ENCODE results near the gene ATAD1. TPM values are rescaled to one million over a fixed set of nuclear protein-coding genes. Genes with fewer than 3 reads are reported as not detected.

The ATAD1 gene
- total and polyA plus RNA-seq, 9 of the 15 experiments (the other 6 are each of a cell fraction or from before 2014, with no cell fraction given), result 11.3 to 33.8 (median 27.3) TPM

- TF ChIP-seq REST (IDR thresholded peaks at IDR 0.05; ENCODE audit: borderline replicate concordance) (peak; percentile 59; the same call in 1 of the 2 replicates), REST (CRISPR knock-in tag; IDR thresholded peaks at IDR 0.05; ENCODE audit: low read depth) (no peak), RAD21 (CRISPR knock-in tag; conservative IDR thresholded peaks at IDR 0.05 in 1 of 2, IDR thresholded peaks at IDR 0.05 in 1 of 2) (peak; percentile 69 to 79), SMC3 (conservative IDR thresholded peaks at IDR 0.05; ENCODE audit: insufficient read depth, low read depth, low read length) (peak; percentile 60)
Measured at GRCh38 chr10:87850742-87851205, 32.7 kb upstream of the ATAD1 start (continued).
